Suprapubic skin (tissue), 4 donors: ENCODE data around the gene EHF.

Experiments
- CTCF ChIP-seq, 2 donors: fragments of 200-600 bp in 1 of 2; fragments of 450-650 bp in 1 of 2; sonication (generic) in 1 of 2; IDR thresholded peaks; one replicate each; pipeline ENCODE4 v1.5.1; 2016 to 2019; ENCODE audit warnings: antibody characterized with exemption in 2 of 2, mild to moderate bottlenecking in 1 of 2, moderate library complexity in 1 of 2
- EP300 ChIP-seq: sonication (generic); formaldehyde crosslinking; IDR thresholded peaks from one replicate; pipeline ENCODE4 v1.6.1; 2017; ENCODE audit warnings: antibody characterized with exemption
- POLR2AphosphoS5 ChIP-seq, 3 donors: sonication (generic); formaldehyde crosslinking; IDR thresholded peaks; one replicate each; pipeline ENCODE4 v1.6.1; 2017; ENCODE audit warnings: antibody characterized with exemption in 3 of 3

- TF ChIP-seq POLR2AphosphoS5 (IDR thresholded peaks at IDR 0.05): no peak
- TF ChIP-seq CTCF (IDR thresholded peaks at IDR 0.05): no peak
- TF ChIP-seq EP300: no peak
These were observed 13.8 kb downstream of the EHF start for GRCh38 chr11:34634694-34635062.
